T-cell (primary cell): ENCODE data around the gene CSTF3. TPM values are rescaled to one million over a fixed set of nuclear protein-coding genes. Genes with fewer than 3 reads are reported as not detected.

Source experiments
- ATAC-seq, 4 experiments: fragments of 200-7000 bp in 3 of 4; fragments of 150-1000 bp in 1 of 4; cut with Tn5 transposase; replicated peaks in 1 of 4; 1 replicate in 3 of 4; 2 replicates in 1 of 4; pipeline ENCODE4 v1.10.0; 2021; ENCODE audit warnings: moderate library complexity in 3 of 4, mild to moderate bottlenecking in 2 of 4, moderate number of reproducible peaks in 1 of 4
- CTCF ChIA-PET, 2 donors: fragments of 300-600 bp; sonication (Branson Sonifier 250); formaldehyde crosslinking; loops; one replicate each; lab custom pipeline; 2022; ENCODE audit warnings: antibody characterized with exemption in 2 of 2; lab: Charles Lee
- POLR2A ChIA-PET, 2 donors: fragments of 300-600 bp; sonication (Branson Sonifier 250); formaldehyde crosslinking; loops; one replicate each; lab custom pipeline; 2022; ENCODE audit warnings: antibody characterized with exemption in 2 of 2; lab: Charles Lee
- DNase-seq, 35 experiments: peaks; one replicate each; pipeline versions ENCODE4 v3.0.0 to v3.0.0-alpha.2; 2013 to 2023
- H3K27ac ChIP-seq: one replicate; pipeline ENCODE4 v1.5.1; 2013; ENCODE audit warnings: low read length
- H3K27me3 ChIP-seq, 2 experiments: replicated peaks in 1 of 2; 1 replicate in 1 of 2; 2 replicates in 1 of 2; pipeline versions ENCODE4 v1.6.1 to v1.7.0; 2013; ENCODE audit warnings: low read length in 1 of 2, mixed read lengths in 1 of 2; ENCODE audit not compliant: control insufficient read depth in 2 of 2, insufficient read depth in 2 of 2; ENCODE audit errors: extremely low read depth in 1 of 2
- H3K36me3 ChIP-seq, 2 donors: 1 replicate in 1 of 2; 2 replicates in 1 of 2; pipeline versions ENCODE4 v1.6.1 to v1.7.0; 2013; ENCODE audit warnings: low read length in 1 of 2; ENCODE audit not compliant: control insufficient read depth in 2 of 2, insufficient read depth in 1 of 2; ENCODE audit errors: extremely low read depth in 1 of 2
- H3K4me1 ChIP-seq, 2 experiments: 1 replicate in 1 of 2; 2 replicates in 1 of 2; pipeline versions ENCODE4 v1.6.1 to v1.7.0; 2013; ENCODE audit warnings: low read length in 2 of 2, mixed read lengths in 1 of 2; ENCODE audit not compliant: insufficient read depth in 2 of 2, control insufficient read depth in 1 of 2; ENCODE audit errors: extremely low read depth in 1 of 2
- H3K4me3 ChIP-seq, 2 donors: 1 replicate in 1 of 2; 2 replicates in 1 of 2; pipeline versions ENCODE4 v1.5.1 to v1.7.0; 2013; ENCODE audit warnings: mild to moderate bottlenecking in 2 of 2, low read length in 1 of 2, moderate library complexity in 1 of 2; ENCODE audit not compliant: control insufficient read depth in 1 of 2; ENCODE audit errors: extremely low read depth in 1 of 2
- H3K9me3 ChIP-seq: 2 replicates; pipeline ENCODE4 v1.7.0; 2013
- H3K27ac Mint-ChIP-seq, 2 donors: one replicate each; pipeline ENCODE4 v1.8.0; 2020 to 2021; ENCODE audit warnings: mild to moderate bottlenecking in 2 of 2, mixed read lengths in 2 of 2
- H3K27me3 Mint-ChIP-seq, 2 donors: one replicate each; pipeline ENCODE4 v1.8.0; 2021 to 2022; ENCODE audit warnings: mixed read lengths in 2 of 2
- H3K36me3 Mint-ChIP-seq: one replicate; pipeline ENCODE4 v1.8.0; 2021; ENCODE audit warnings: mixed read lengths
- H3K4me1 Mint-ChIP-seq, 3 donors: one replicate each; pipeline ENCODE4 v1.8.0; 2020 to 2022; ENCODE audit warnings: mixed read lengths in 3 of 3, mild to moderate bottlenecking in 1 of 3
- H3K4me3 Mint-ChIP-seq, 3 donors: one replicate each; pipeline ENCODE4 v1.8.0; 2020 to 2022; ENCODE audit warnings: mild to moderate bottlenecking in 3 of 3, mixed read lengths in 3 of 3, moderate library complexity in 3 of 3
- H3K9me3 Mint-ChIP-seq, 3 donors: one replicate each; pipeline ENCODE4 v1.8.0; 2020 to 2022; ENCODE audit warnings: mixed read lengths in 3 of 3
- WGBS: methylation state at CpG from one replicate; pipeline ENCODE4 v1.1.5; 2013; ENCODE audit warnings: missing lambda C conversion rate; ENCODE audit not compliant: insufficient coverage; 5-methylcytosine and 5-hydroxymethylcytosine counted together
- total RNA-seq, 35 experiments: library from RNA in 6 of 35; stranded (reverse) in 6 of 35; fragments of 120-200 nt in 1 of 35; gene quantifications; one replicate each; pipeline versions ENCODE4 v1.2.1 to v1.2.4 and lab custom pipeline; 2013 to 2026

CSTF3 gene
- total RNA-seq, 5 donors from 2014 or later (not counting 1 experiment from before 2014, with no cell fraction given): 17.3 to 27.1 (median 24.9) TPM

- H3K9me3 ChIP-seq: no peaks in the 10 kb centered on the region
- Mint-ChIP-seq H3K4me1 (peaks cover 25 to 45% (median 34%) of the 10 kb centered on the region in 3 donors), H3K9me3 (no peaks in the 10 kb centered on the region), H3K27ac (peak overlapping the region; percentile 67 to 75), H3K4me3 (peak overlapping the region in 1 of 3 donors; percentile 46), H3K36me3 (peaks cover 41% of the 10 kb centered on the region), H3K27me3 (no peaks in the 10 kb centered on the region)
- WGBS: 95% methylated on average over 4 of the region's 11 CpGs
- peaks cover 12 to 18% of the 10 kb centered on the region in 2 experiments for H3K4me1 ChIP-seq
- H3K27ac ChIP-seq: no peak overlapping the region
- DNase-seq (no peak), ATAC-seq (no peak)
- H3K4me3 ChIP-seq: no peak overlapping the region
- no peaks in the 10 kb centered on the region for H3K27me3 ChIP-seq
- CTCF ChIA-PET: interaction anchor here (0.6 to 5.3 kb wide), 13 partner anchors 8 to 111 kb away, joined by 3 to 77 read pairs (median 4); partner anchors contain the start of gene TCP11L1 (in 1 of the 2)
- peaks cover 6 to 46% of the 10 kb centered on the region in 2 donors for H3K36me3 ChIP-seq
- POLR2A ChIA-PET: no interaction called here
Measured at GRCh38 chr11:33064033-33064825, 97.1 kb downstream of the CSTF3 start.

GRCh38 chr11:33063326-33063881, 97.9 kb downstream of the CSTF3 start:
- Histone ChIP-seq H3K4me3 (no peak overlapping the region), H3K36me3 (peaks cover 6 to 44% of the 10 kb centered on the region in 2 donors), H3K27me3 (no peaks in the 10 kb centered on the region), H3K4me1 (peaks cover 12 to 18% of the 10 kb centered on the region in 2 experiments), H3K9me3 (no peaks in the 10 kb centered on the region), H3K27ac (no peak overlapping the region)
- peak in 1 of 35 experiments; percentile 9 for DNase-seq
- ChIA-PET POLR2A (interaction anchor here in 1 of 2 donors (0.7 kb wide), 1 partner anchor 132 kb away, joined by 3 read pairs; no protein-coding TSS in a partner anchor), CTCF (interaction anchor here (0.6 to 5.3 kb wide), 12 partner anchors 10 to 111 kb away, joined by 3 to 77 read pairs (median 4); partner anchors contain the start of gene TCP11L1 (in 1 of the 2))
- WGBS: no CpG with 5 or more reads among the region's 3 CpGs
- Mint-ChIP-seq H3K4me3 (no peak overlapping the region), H3K4me1 (peaks cover 25 to 45% (median 34%) of the 10 kb centered on the region in 3 donors), H3K27me3 (no peaks in the 10 kb centered on the region), H3K27ac (peak overlapping the region; percentile 44 to 75), H3K36me3 (peaks cover 41% of the 10 kb centered on the region), H3K9me3 (no peaks in the 10 kb centered on the region)
- peak in 3 of 4 experiments; percentile 31 to 46 (median 33) for ATAC-seq

GRCh38 chr11:33062137-33062536, 99.1 kb downstream of the CSTF3 start:
- ATAC-seq (no peak), DNase-seq (no peak)
- H3K27me3 ChIP-seq: no peaks in the 10 kb centered on the region
- ChIA-PET CTCF (interaction anchor here (0.6 to 1.4 kb wide), 4 partner anchors 101 to 468 kb away, joined by 3 to 5 read pairs (median 4); no protein-coding TSS in a partner anchor), POLR2A (no interaction called here)
- H3K9me3 ChIP-seq: no peaks in the 10 kb centered on the region
- H3K36me3 Mint-ChIP-seq: peaks cover 45% of the 10 kb centered on the region
- H3K27ac Mint-ChIP-seq: peak overlapping the region in 1 of 2 donors; percentile 75
- peaks cover 6 to 42% of the 10 kb centered on the region in 2 donors for H3K36me3 ChIP-seq
- H3K4me1 ChIP-seq: peaks cover 12 to 18% of the 10 kb centered on the region in 2 experiments
- no peak overlapping the region for H3K4me3 Mint-ChIP-seq
- no peaks in the 10 kb centered on the region for H3K9me3 Mint-ChIP-seq
- no peak overlapping the region for H3K4me3 ChIP-seq
- WGBS: 96% methylated on average over 4 of the region's 5 CpGs
- no peaks in the 10 kb centered on the region for H3K27me3 Mint-ChIP-seq
- H3K4me1 Mint-ChIP-seq: peaks cover 25 to 45% (median 34%) of the 10 kb centered on the region in 3 donors
- H3K27ac ChIP-seq: no peak overlapping the region

- Mint-ChIP-seq H3K27ac (peak overlapping the region; percentile 48 to 62), H3K4me1 (peaks cover 21 to 39% (median 30%) of the 10 kb centered on the region in 3 donors), H3K27me3 (no peaks in the 10 kb centered on the region), H3K9me3 (no peaks in the 10 kb centered on the region), H3K36me3 (peaks cover 36% of the 10 kb centered on the region), H3K4me3 (no peak overlapping the region)
- DNase-seq: no peak
- Histone ChIP-seq H3K9me3 (no peaks in the 10 kb centered on the region), H3K36me3 (peaks cover 6 to 33% of the 10 kb centered on the region in 2 donors), H3K27ac (no peak overlapping the region), H3K4me3 (no peak overlapping the region), H3K4me1 (peaks cover 12 to 15% of the 10 kb centered on the region in 2 experiments), H3K27me3 (no peaks in the 10 kb centered on the region)
- CTCF ChIA-PET: interaction anchor here (1.0 to 1.3 kb wide), 3 partner anchors 9 to 101 kb away, joined by 3 read pairs; no protein-coding TSS in a partner anchor
- POLR2A ChIA-PET: no interaction called here
- no peak for ATAC-seq
- 83% methylated on average over 3 of the region's 3 CpGs for WGBS
Measured at GRCh38 chr11:33060271-33060670, 101.0 kb downstream of the CSTF3 start.

GRCh38 chr11:33059331-33060007, 101.8 kb downstream of the CSTF3 start:
- no peak overlapping the region for H3K27ac ChIP-seq
- H3K4me1 ChIP-seq: peaks cover 8% of the 10 kb centered on the region in 2 experiments
- no peaks in the 10 kb centered on the region for H3K9me3 ChIP-seq
- H3K27me3 Mint-ChIP-seq: no peaks in the 10 kb centered on the region
- no peaks in the 10 kb centered on the region for H3K27me3 ChIP-seq
- H3K4me1 Mint-ChIP-seq: peaks cover 17 to 34% (median 22%) of the 10 kb centered on the region in 3 donors
- 92% methylated on average over 2 of the region's 5 CpGs for WGBS
- CTCF ChIA-PET: interaction anchor here in 1 of 2 donors (1.3 kb wide), 1 partner anchor 10 kb away, joined by 3 read pairs; no protein-coding TSS in a partner anchor
- H3K4me3 ChIP-seq: no peak overlapping the region
- H3K4me3 Mint-ChIP-seq: no peak overlapping the region
- POLR2A ChIA-PET: no interaction called here
- H3K27ac Mint-ChIP-seq: peak overlapping the region in 1 of 2 donors; percentile 61
- no peak for DNase-seq
- H3K36me3 Mint-ChIP-seq: peaks cover 40% of the 10 kb centered on the region
- no peak for ATAC-seq
- H3K9me3 Mint-ChIP-seq: no peaks in the 10 kb centered on the region
- peaks cover 6 to 31% of the 10 kb centered on the region in 2 donors for H3K36me3 ChIP-seq
